ENCODE data around the gene FUT9. TPM values are rescaled to one million over a fixed set of nuclear protein-coding genes. Genes with fewer than 3 reads are reported as not detected.

Gene FUT9
- total RNA-seq, 1 experiment from 2014 or later = not detected

GRCh38 chr6:95973976-95974375 lies 41.8 kb upstream of the FUT9 start:
- Histone ChIP-seq H3K27me3 (ENCODE audit: control insufficient read depth, insufficient read depth, low read length) (no peaks in the 10 kb centered on the region), H3K9me3 (ENCODE audit: control insufficient read depth, insufficient read depth, low read depth, low read length) (no peaks in the 10 kb centered on the region), H3K4me1 (ENCODE audit: control insufficient read depth, insufficient read depth, low read length) (no peaks in the 10 kb centered on the region), H3K36me3 (ENCODE audit: control insufficient read depth, insufficient read depth, low read length) (no peaks in the 10 kb centered on the region), H3K4me3 (ENCODE audit: low read depth in 2 of 2, low read length in 2 of 2) (no peak overlapping the region), H3K27ac (ENCODE audit: low read length) (no peak overlapping the region)
- ATAC-seq (no peak), DNase-seq (ENCODE audit: low read depth, low spot score) (no peak)
- in situ Hi-C loops (cut with HindIII; ENCODE audit: low pct_unique_long_range_greater_than_20kb, low sequenced_read_pairs) = no loop called here
- CTCF ChIA-PET = no interaction called here
- POLR2A ChIA-PET = no interaction called here
- no TSS peak for BruUV-seq (replicated peaks)
- intact Hi-C loops (cut with micrococcal nuclease; ENCODE audit: unreplicated experiment) = no loop called here
- TF ChIP-seq POLR2AphosphoS5 (IDR thresholded peaks at IDR 0.05; ENCODE audit: low read depth, low read length) (no peak), REST (IDR thresholded peaks at IDR 0.05; ENCODE audit: insufficient read depth in 1 of 2, low read depth in 2 of 2, low read length in 1 of 2) (no peak), TCF7L2 (IDR thresholded peaks at IDR 0.05; ENCODE audit: low read depth, low read length) (no peak), SIN3A (IDR thresholded peaks at IDR 0.05; ENCODE audit: borderline replicate concordance, insufficient read depth, low read depth, low read length) (no peak), CTCF (IDR thresholded peaks at IDR 0.05) (no peak)

- intact Hi-C loops (cut with micrococcal nuclease; ENCODE audit: unreplicated experiment) = no loop called here
- no peak overlapping the region for H3K27ac ChIP-seq (ENCODE audit: low read length)
- in situ Hi-C loops (cut with HindIII; ENCODE audit: low pct_unique_long_range_greater_than_20kb, low sequenced_read_pairs) = loop anchor here (5.0 kb wide), 1 partner anchor 101 kb away; no protein-coding TSS in a partner anchor
- ATAC-seq = no peak
- ChIA-PET CTCF (no interaction called here), POLR2A (no interaction called here)
- no peaks in the 10 kb centered on the region for H3K36me3 ChIP-seq (ENCODE audit: control insufficient read depth, insufficient read depth, low read length)
- no peak overlapping the region for H3K4me3 ChIP-seq (ENCODE audit: low read depth in 2 of 2, low read length in 2 of 2)
- no TSS peak for BruUV-seq (replicated peaks)
- TF ChIP-seq REST (IDR thresholded peaks at IDR 0.05; ENCODE audit: insufficient read depth in 1 of 2, low read depth in 2 of 2, low read length in 1 of 2) = no peak
- no peak for TF ChIP-seq CTCF (IDR thresholded peaks at IDR 0.05)
- no peak for TF ChIP-seq SIN3A (IDR thresholded peaks at IDR 0.05; ENCODE audit: borderline replicate concordance, insufficient read depth, low read depth, low read length)
- TF ChIP-seq TCF7L2 (IDR thresholded peaks at IDR 0.05; ENCODE audit: low read depth, low read length) = no peak
- TF ChIP-seq POLR2AphosphoS5 (IDR thresholded peaks at IDR 0.05; ENCODE audit: low read depth, low read length) = no peak
- H3K27me3 ChIP-seq (ENCODE audit: control insufficient read depth, insufficient read depth, low read length) = no peaks in the 10 kb centered on the region
- DNase-seq (ENCODE audit: low read depth, low spot score) = no peak
- no peaks in the 10 kb centered on the region for H3K4me1 ChIP-seq (ENCODE audit: control insufficient read depth, insufficient read depth, low read length)
- no peaks in the 10 kb centered on the region for H3K9me3 ChIP-seq (ENCODE audit: control insufficient read depth, insufficient read depth, low read depth, low read length)
These were observed 37.5 kb upstream of the FUT9 start for GRCh38 chr6:95978230-95978629.

Measured in Panc1 (cell line).